HepG2 (cell line): Measurements from ENCODE around the gene UTS2R. TPM values are rescaled to one million over a fixed set of nuclear protein-coding genes. Genes with fewer than 3 reads are reported as not detected.
A peak's percentile ranks its signal among the peaks of the same experiment; 100 is the strongest.

ENCODE experiments used
- CENPT ChIP-seq: sonication (generic); formaldehyde crosslinking; IDR thresholded peaks from 2 replicates; pipeline ENCODE4 v1.8.0; 2022; ENCODE audit warnings: low read depth, mild to moderate bottlenecking, moderate library complexity, missing genetic modification reagents
- FOSL2 ChIP-seq: sonication (generic); formaldehyde crosslinking; IDR thresholded peaks from 2 replicates; pipeline ENCODE4 v1.4.0; 2020; ENCODE audit warnings: missing genetic modification reagents
- FOXP4 ChIP-seq: sonication (generic); formaldehyde crosslinking; IDR thresholded peaks from 2 replicates; pipeline ENCODE4 v1.4.0; 2020; ENCODE audit warnings: missing genetic modification reagents
- IKZF5 ChIP-seq: IDR thresholded peaks from 2 replicates; pipeline ENCODE4 v1.6.1; 2018; ENCODE audit warnings: missing genetic modification reagents, mild to moderate bottlenecking, missing compliant biosample characterization
- NFYB ChIP-seq: sonication (generic); formaldehyde crosslinking; IDR thresholded peaks from 2 replicates; pipeline ENCODE4 v1.4.0; 2020; ENCODE audit warnings: missing genetic modification reagents
- NR2C2 ChIP-seq: sonication (generic); formaldehyde crosslinking; IDR thresholded peaks from 2 replicates; pipeline ENCODE4 v1.4.0; 2020; ENCODE audit warnings: missing genetic modification reagents, mild to moderate bottlenecking, moderate library complexity, borderline replicate concordance
- RCOR2 ChIP-seq: IDR thresholded peaks from 2 replicates; pipeline ENCODE4 v1.6.1; 2016; ENCODE audit warnings: missing biosample characterization, missing genetic modification reagents
- TEAD2 ChIP-seq: sonication (generic); formaldehyde crosslinking; IDR thresholded peaks from 2 replicates; pipeline ENCODE4 v1.9.0; 2021; ENCODE audit warnings: missing genetic modification reagents
- ZBTB40 ChIP-seq, 2 experiments: fragments of 450-650 bp in 1 of 2; sonication (generic) in 1 of 2; formaldehyde crosslinking in 1 of 2; IDR thresholded peaks; 2 replicates each; pipeline versions ENCODE4 v1.6.1 to v1.8.0; 2016 to 2022; ENCODE audit warnings: antibody characterized with exemption in 1 of 2, mild to moderate bottlenecking in 1 of 2, missing genetic modification reagents in 1 of 2
- ZBTB49 ChIP-seq: sonication (generic); formaldehyde crosslinking; IDR thresholded peaks from 2 replicates; pipeline ENCODE4 v1.4.0; 2020; ENCODE audit warnings: missing genetic modification reagents, borderline replicate concordance
- ZNF674 ChIP-seq: sonication (generic); formaldehyde crosslinking; IDR thresholded peaks from 2 replicates; pipeline ENCODE4 v1.5.0; 2020; ENCODE audit warnings: low read depth, mild to moderate bottlenecking, missing genetic modification reagents
- ZNF850 ChIP-seq: sonication (generic); formaldehyde crosslinking; conservative IDR thresholded peaks from 2 replicates; pipeline ENCODE4 v1.9.0; 2021; ENCODE audit warnings: mild to moderate bottlenecking, missing genetic modification reagents
- polyA plus RNA-seq, 8 experiments: library from polyadenylated mRNA; depleted of rRNA in 3 of 8; stranded (reverse) in 7 of 8; unstranded in 1 of 8; fragments of >200 nt; fragmentation: Illumina TruSeq in 4 of 8; extraction: Trizol in 4 of 8; gene quantifications; 2 replicates each; pipeline versions ENCODE4 v1.2.1 to v1.2.3, GENCODE V29; 2011 to 2016; ENCODE audit warnings: low read depth in 4 of 8, missing spikeins in 1 of 8, mixed read lengths in 1 of 8; ENCODE audit not compliant: insufficient read depth in 1 of 8
- total RNA-seq, 5 experiments: library from RNA; depleted of rRNA; stranded (reverse); fragments of >200 nt; fragmentation: Illumina TruSeq; extraction: Trizol; gene quantifications; 2 replicates each; pipeline ENCODE4 v1.2.3, GENCODE V29; 2016; ENCODE audit warnings: low read depth in 1 of 5

UTS2R gene
- total and polyA plus RNA-seq, 2 of the 13 experiments (the other 11 are each of a cell fraction or from before 2014, with no cell fraction given) = 0.13 to 0.15 TPM

GRCh38 chr17:82370471-82371332, 863 bp upstream of the UTS2R start (continued):
- TF ChIP-seq ZBTB49 (CRISPR knock-in tag) (no peak), ZNF674 (CRISPR knock-in tag) (no peak), ZBTB40 (IDR thresholded peaks at IDR 0.05) (no peak), ZBTB40 (CRISPR knock-in tag; IDR thresholded peaks at IDR 0.05) (peak; percentile 80), NR2C2 (CRISPR knock-in tag) (peak; percentile 77), IKZF5 (peak; percentile 89), RCOR2 (CRISPR knock-in tag) (no peak), NFYB (peak; percentile 36; the same call in 1 of the 2 replicates), FOXP4 (CRISPR knock-in tag) (peak; percentile 65; the same call in 1 of the 2 replicates), FOSL2 (no peak), CENPT (CRISPR knock-in tag) (no peak), ZNF850 (CRISPR knock-in tag) (no peak), TEAD2 (CRISPR knock-in tag) (peak; percentile 74; the same call in 1 of the 2 replicates)
